Common myeloid progenitor, CD34-positive (primary cell): Measurements from ENCODE around the gene FNIP2.
A peak's percentile ranks its signal among the peaks of the same experiment; 100 is the strongest.
"Not testable (repeated sequence)": the region's sequence is repeated elsewhere in the genome, so short reads cannot be mapped to it uniquely, and the experiment has no call there.

Experiments used
- CTCF ChIA-PET: fragments of 350-600 bp; sonication (Branson Sonifier 250); formaldehyde crosslinking; loops from one replicate; lab custom pipeline; 2021; ENCODE audit warnings: antibody characterized with exemption; lab: Charles Lee
- POLR2A ChIA-PET: fragments of 350-600 bp; sonication (Branson Sonifier 250); formaldehyde crosslinking; loops from one replicate; lab custom pipeline; 2021; ENCODE audit warnings: antibody characterized with exemption; lab: Charles Lee
- DNase-seq, 3 donors: peaks; one replicate each; pipeline versions ENCODE4 v3.0.0 to v3.0.0-alpha.2; 2013
- H3K27ac ChIP-seq, 2 experiments: 1 replicate in 1 of 2; 2 replicates in 1 of 2; pipeline ENCODE4 v1.7.0; 2013; ENCODE audit warnings: inconsistent platforms in 2 of 2, low read length in 2 of 2, mild to moderate bottlenecking in 2 of 2, low read depth in 1 of 2, moderate library complexity in 1 of 2; ENCODE audit not compliant: severe bottlenecking in 2 of 2, insufficient read depth in 1 of 2, poor library complexity in 1 of 2
- H3K27me3 ChIP-seq, 5 experiments: replicated peaks in 2 of 5; 1 replicate in 3 of 5; 2 replicates in 2 of 5; pipeline versions ENCODE4 v1.6.1 to v1.7.0; 2013; ENCODE audit warnings: low read length in 4 of 5, mild to moderate bottlenecking in 2 of 5, moderate library complexity in 2 of 5, inconsistent platforms in 1 of 5; ENCODE audit not compliant: insufficient read depth in 5 of 5, control insufficient read depth in 4 of 5
- H3K36me3 ChIP-seq, 4 experiments: 1 replicate in 2 of 4; 2 replicates in 2 of 4; pipeline versions ENCODE4 v1.6.1 to v1.7.0; 2013; ENCODE audit warnings: low read length in 3 of 4, control low read depth in 1 of 4, mild to moderate bottlenecking in 1 of 4; ENCODE audit not compliant: control insufficient read depth in 4 of 4, insufficient read depth in 4 of 4
- H3K4me1 ChIP-seq, 4 experiments: 1 replicate in 3 of 4; 2 replicates in 1 of 4; pipeline versions ENCODE4 v1.6.1 to v1.7.1; 2013; ENCODE audit warnings: low read length in 3 of 4, mild to moderate bottlenecking in 3 of 4, control low read depth in 1 of 4, inconsistent platforms in 1 of 4, moderate library complexity in 1 of 4; ENCODE audit not compliant: control insufficient read depth in 4 of 4, insufficient read depth in 4 of 4; ENCODE audit errors: control extremely low read depth in 1 of 4
- H3K4me3 ChIP-seq, 7 experiments: 1 replicate in 4 of 7; 2 replicates in 3 of 7; pipeline versions ENCODE4 v1.5.1 to v1.7.0; 2013; ENCODE audit warnings: mild to moderate bottlenecking in 7 of 7, low read length in 6 of 7, moderate library complexity in 6 of 7, inconsistent platforms in 2 of 7, low read depth in 2 of 7, control low read depth in 1 of 7; ENCODE audit not compliant: insufficient read depth in 4 of 7, control insufficient read depth in 1 of 7; ENCODE audit errors: extremely low read depth in 1 of 7
- H3K9me3 ChIP-seq, 5 experiments: 1 replicate in 4 of 5; 2 replicates in 1 of 5; pipeline versions ENCODE4 v1.6.1 to v1.7.1; 2013; ENCODE audit warnings: low read length in 4 of 5, mild to moderate bottlenecking in 2 of 5, inconsistent platforms in 1 of 5, low read depth in 1 of 5, moderate library complexity in 1 of 5; ENCODE audit not compliant: control insufficient read depth in 4 of 5, insufficient read depth in 2 of 5; ENCODE audit errors: control extremely low read depth in 1 of 5
- WGBS: methylation state at CpG from one replicate; pipeline ENCODE4 v1.1.5; 2013; ENCODE audit not compliant: insufficient coverage; 5-methylcytosine and 5-hydroxymethylcytosine counted together

The FNIP2 gene

DNA sequence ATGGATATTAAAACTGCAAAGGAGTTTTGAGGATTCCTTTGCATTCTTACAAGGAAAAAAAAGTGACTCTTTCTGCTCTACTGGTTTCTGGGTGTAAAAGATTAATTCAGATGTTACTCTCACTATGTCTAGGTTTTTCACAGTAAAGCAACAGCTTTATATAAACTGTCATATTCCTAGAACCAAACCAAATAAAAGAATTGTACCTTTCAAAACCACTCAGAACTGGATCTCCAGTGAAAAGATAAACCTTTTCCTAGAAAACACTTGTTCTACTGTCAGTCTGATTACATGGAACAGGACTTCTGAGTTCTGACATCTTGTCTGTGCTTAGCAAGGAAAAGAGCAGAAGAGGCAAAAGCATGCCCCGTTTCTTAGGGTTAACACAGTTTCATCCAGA is 40.6 kb upstream of the FNIP2 start:
- WGBS = 71% methylated on average over 1 of the region's 1 CpG
- Histone ChIP-seq H3K9me3 (no peaks in the 10 kb centered on the region), H3K36me3 (no peaks in the 10 kb centered on the region), H3K4me1 (peaks cover 0 to 7% (median 3%) of the 10 kb centered on the region in 4 experiments), H3K27ac (no peak overlapping the region), H3K27me3 (peaks cover 0 to 2% (median 0%) of the 10 kb centered on the region in 5 experiments), H3K4me3 (no peak overlapping the region)
- ChIA-PET POLR2A (interaction anchor here (1.1 kb wide), 1 partner anchor 10 kb away, joined by 3 read pairs; no protein-coding TSS in a partner anchor), CTCF (interaction anchor here (0.7 to 2.6 kb wide), 5 partner anchors 122 to 463 kb away, joined by 3 to 17 read pairs (median 3); no protein-coding TSS in a partner anchor)
- no peak for DNase-seq

DNA sequence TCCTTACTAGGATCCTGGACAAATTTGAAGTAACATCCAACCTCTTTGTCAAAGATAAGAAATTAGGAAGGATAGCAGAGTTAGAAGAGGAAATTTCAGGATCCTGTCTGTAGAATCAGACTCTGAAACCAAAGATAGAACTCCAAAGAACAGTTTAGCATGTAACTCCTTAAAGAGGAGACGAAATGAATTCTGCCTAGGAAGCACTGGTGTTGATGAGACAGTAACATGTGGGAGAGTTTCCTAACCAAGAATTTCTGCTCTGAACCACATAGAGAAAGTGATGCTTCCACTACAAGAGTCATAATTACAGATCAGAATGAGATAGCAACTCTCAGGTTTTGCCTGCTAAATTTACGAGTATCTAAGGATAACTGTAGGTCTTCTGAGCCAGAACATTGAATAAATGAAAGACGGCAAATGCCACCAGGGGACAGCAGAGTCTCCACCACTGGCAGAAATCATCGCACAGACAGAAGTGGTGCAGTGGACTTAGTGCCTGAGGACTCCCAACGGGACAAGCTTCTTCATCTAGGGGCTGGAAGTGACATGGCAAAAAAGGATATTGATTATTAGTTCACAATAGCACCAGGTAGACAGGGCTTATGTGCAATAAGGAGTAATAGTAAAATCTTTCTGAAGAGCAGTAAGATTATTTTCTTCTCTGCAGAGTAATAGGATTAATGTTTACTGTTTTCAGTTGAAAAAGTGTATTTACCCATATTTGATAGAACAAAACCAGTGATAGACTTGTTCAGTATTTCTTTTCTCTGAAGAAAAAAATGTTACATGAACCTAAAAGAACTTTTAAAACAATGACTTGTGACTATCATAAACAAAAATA is 38.9 kb upstream of the FNIP2 start:
- DNase-seq = peak; percentile 75 to 84 (median 78)
- Histone ChIP-seq H3K36me3 (no peaks in the 10 kb centered on the region), H3K27me3 (peaks cover 0 to 2% (median 0%) of the 10 kb centered on the region in 5 experiments), H3K4me3 (no peak overlapping the region), H3K9me3 (no peaks in the 10 kb centered on the region), H3K27ac (no peak overlapping the region), H3K4me1 (no peaks in the 10 kb centered on the region)
- 35% methylated on average over 4 of the region's 5 CpGs for WGBS
- POLR2A ChIA-PET = no interaction called here
- CTCF ChIA-PET = interaction anchor here (0.8 to 2.7 kb wide), 10 partner anchors 13 to 713 kb away, joined by 3 to 25 read pairs (median 3); partner anchors contain the start of gene FNIP2

DNA sequence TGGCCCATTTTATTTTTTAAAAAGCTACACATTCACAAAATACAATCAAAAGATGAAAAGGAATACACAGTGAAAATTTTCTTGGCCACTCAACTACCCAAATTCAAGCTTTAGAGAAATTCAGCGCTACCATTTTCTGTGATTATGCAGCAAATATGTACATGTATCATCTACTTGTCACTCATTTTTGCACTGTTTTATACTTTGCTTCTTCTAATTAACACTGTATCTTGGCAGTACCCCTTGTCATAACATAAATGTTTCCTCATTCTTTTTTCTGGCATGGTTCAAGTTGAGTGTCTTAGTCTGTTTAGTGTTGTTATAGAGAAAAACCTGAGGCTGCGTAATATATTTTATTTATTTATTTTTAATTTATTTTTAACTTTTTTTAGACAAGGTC is 30.0 kb upstream of the FNIP2 start:
- CTCF ChIA-PET = interaction anchor here (0.7 kb wide), 1 partner anchor 24 kb away, joined by 3 read pairs; no protein-coding TSS in a partner anchor
- Histone ChIP-seq H3K4me1 (no peaks in the 10 kb centered on the region), H3K36me3 (no peaks in the 10 kb centered on the region), H3K4me3 (no peak overlapping the region), H3K9me3 (peaks cover 0 to 7% (median 0%) of the 10 kb centered on the region in 5 experiments), H3K27ac (no peak overlapping the region), H3K27me3 (no peaks in the 10 kb centered on the region)
- WGBS = 100% methylated on average over 1 of the region's 2 CpGs
- POLR2A ChIA-PET = no interaction called here
- DNase-seq = no peak

DNA sequence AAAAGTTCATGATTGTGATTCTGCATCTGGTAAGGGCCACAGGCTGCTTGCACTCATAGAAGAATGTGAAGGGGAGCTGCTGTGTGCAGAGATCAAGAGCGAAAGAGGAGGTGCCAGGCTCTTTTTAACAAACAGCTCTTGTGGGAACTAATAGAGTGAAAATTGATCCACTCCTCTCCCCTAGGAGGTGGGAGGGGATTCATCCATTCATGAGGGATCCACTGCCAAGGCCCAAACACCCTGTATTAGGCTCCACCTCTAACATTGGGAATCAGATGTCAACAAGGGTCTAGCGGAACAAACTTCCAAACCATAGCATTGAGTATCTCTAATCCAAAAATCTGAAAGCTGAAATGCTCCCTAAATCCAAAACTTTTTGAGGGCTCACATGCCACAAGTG is 29.2 kb upstream of the FNIP2 start:
- ChIA-PET CTCF (interaction anchor here (0.7 kb wide), 1 partner anchor 23 kb away, joined by 3 read pairs; no protein-coding TSS in a partner anchor), POLR2A (no interaction called here)
- Histone ChIP-seq H3K27ac (no peak overlapping the region), H3K4me3 (no peak overlapping the region), H3K36me3 (no peaks in the 10 kb centered on the region), H3K4me1 (no peaks in the 10 kb centered on the region), H3K27me3 (no peaks in the 10 kb centered on the region), H3K9me3 (peaks cover 0 to 9% (median 0%) of the 10 kb centered on the region in 5 experiments)
- WGBS = 100% methylated on average over 1 of the region's 2 CpGs
- no peak for DNase-seq

DNA sequence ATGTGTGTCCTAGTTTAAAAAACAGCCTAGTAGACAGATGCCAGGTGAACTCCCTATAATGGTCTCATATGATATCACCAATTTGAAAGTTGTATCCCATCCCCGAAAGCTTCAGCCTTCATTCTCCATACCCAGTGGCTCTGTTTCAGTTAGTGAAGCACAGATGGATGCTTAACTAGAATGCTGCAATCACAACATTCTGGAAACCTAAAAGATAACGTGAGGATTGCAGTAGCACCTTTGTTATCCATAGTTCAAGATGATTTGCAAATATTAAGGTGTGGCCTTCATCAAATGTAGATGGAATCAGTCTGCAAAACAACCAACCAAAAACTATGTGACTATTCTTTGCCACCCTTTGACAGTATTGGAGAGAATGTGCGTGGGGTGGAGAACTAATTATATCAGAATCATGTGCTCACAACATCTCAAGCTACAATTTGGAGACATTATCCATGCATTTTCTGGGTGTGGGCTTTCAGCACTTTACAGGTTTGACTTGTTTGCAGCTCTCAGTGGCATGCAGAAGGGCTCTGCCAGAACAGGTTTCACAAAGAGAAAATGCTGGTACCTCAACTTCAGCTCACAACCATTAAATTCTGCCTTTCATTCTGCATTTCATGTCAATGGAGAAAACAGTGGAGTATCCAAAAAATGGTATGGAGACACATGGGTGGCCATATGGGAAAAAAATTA is 27.4 kb upstream of the FNIP2 start:
- 100% methylated on average over 1 of the region's 3 CpGs for WGBS
- ChIA-PET CTCF (interaction anchor here (1.1 kb wide), 1 partner anchor 14 kb away, joined by 3 read pairs; no protein-coding TSS in a partner anchor), POLR2A (no interaction called here)
- Histone ChIP-seq H3K4me3 (no peak overlapping the region), H3K9me3 (peaks cover 0 to 6% (median 0%) of the 10 kb centered on the region in 5 experiments), H3K36me3 (no peaks in the 10 kb centered on the region), H3K27ac (no peak overlapping the region), H3K27me3 (no peaks in the 10 kb centered on the region), H3K4me1 (no peaks in the 10 kb centered on the region)
- DNase-seq = no peak

DNA sequence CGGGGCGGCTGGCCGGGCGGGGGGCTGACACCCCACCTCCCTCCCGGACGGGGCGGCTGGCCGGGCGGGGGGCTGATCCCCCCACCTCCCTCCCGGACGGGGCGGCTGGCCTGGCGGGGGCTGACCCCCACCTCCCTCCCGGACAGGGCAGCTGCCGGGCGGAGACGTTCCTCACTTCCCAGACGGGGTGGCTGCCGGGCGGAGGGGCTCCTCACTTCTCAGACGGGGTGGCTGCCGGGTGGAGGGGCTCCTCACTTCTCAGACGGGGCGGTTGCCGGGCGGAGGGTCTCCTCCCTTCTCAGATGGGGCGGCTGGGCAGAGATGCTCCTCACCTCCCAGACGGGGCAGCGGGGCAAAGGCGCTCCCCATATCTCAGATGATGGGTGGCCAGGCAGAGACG is 22.3 kb upstream of the FNIP2 start:
- DNase-seq, H3K4me3 ChIP-seq, H3K27me3 ChIP-seq, H3K9me3 ChIP-seq, POLR2A ChIA-PET, CTCF ChIA-PET, H3K36me3 ChIP-seq, H3K4me1 ChIP-seq, H3K27ac ChIP-seq: not testable (repeated sequence)
- WGBS = 98% methylated on average over 8 of the region's 31 CpGs
